Neuronal stem cell (in vitro differentiated cells): ENCODE results near the gene EHMT1.
"Not testable (repeated sequence)": the region's sequence is repeated elsewhere in the genome, so short reads cannot be mapped to it uniquely, and the experiment has no call there.

Experiments
- DNase-seq: peaks from one replicate; pipeline ENCODE4 v3.0.0-alpha.2; 2013; ENCODE audit warnings: low spot score
- H2AFZ ChIP-seq: one replicate; pipeline ENCODE4 v1.6.1; 2013; ENCODE audit warnings: mild to moderate bottlenecking, low read length, inconsistent platforms
- H2AK5ac ChIP-seq: 2 replicates; pipeline ENCODE4 v1.6.1; 2013; ENCODE audit warnings: low read depth, mild to moderate bottlenecking, inconsistent platforms, low read length, moderate library complexity, mixed read lengths
- H2BK120ac ChIP-seq: 2 replicates; pipeline ENCODE4 v1.6.1; 2013; ENCODE audit warnings: low read depth, mild to moderate bottlenecking, inconsistent platforms, low read length, moderate library complexity, mixed read lengths
- H2BK12ac ChIP-seq: one replicate; pipeline ENCODE4 v1.6.1; 2013; ENCODE audit warnings: low read length, inconsistent platforms
- H2BK15ac ChIP-seq: 2 replicates; pipeline ENCODE4 v1.6.1; 2013; ENCODE audit warnings: mild to moderate bottlenecking, low read length, inconsistent platforms, mixed read lengths
- H2BK5ac ChIP-seq: one replicate; pipeline ENCODE4 v1.6.1; 2013; ENCODE audit warnings: inconsistent platforms, mild to moderate bottlenecking, low read length, moderate library complexity
- H3K14ac ChIP-seq: one replicate; pipeline ENCODE4 v1.6.1; 2013; ENCODE audit warnings: low read length, inconsistent platforms
- H3K18ac ChIP-seq: 2 replicates; pipeline ENCODE4 v1.6.1; 2013; ENCODE audit warnings: low read length, inconsistent platforms
- H3K23ac ChIP-seq: 2 replicates; pipeline ENCODE4 v1.6.1; 2013; ENCODE audit warnings: low read depth, mild to moderate bottlenecking, mixed read lengths, low read length, inconsistent platforms; ENCODE audit not compliant: poor library complexity
- H3K27ac ChIP-seq: replicated peaks from 3 replicates; pipeline ENCODE4 v1.5.1; 2013; ENCODE audit warnings: low read length, inconsistent platforms
- H3K27me3 ChIP-seq, 3 experiments: 2 replicates each; pipeline ENCODE4 v1.6.1; 2013; ENCODE audit warnings: low read length in 3 of 3, mild to moderate bottlenecking in 2 of 3, inconsistent platforms in 1 of 3, low read depth in 1 of 3, mixed read lengths in 1 of 3, moderate library complexity in 1 of 3; ENCODE audit not compliant: control insufficient read depth in 3 of 3, insufficient read depth in 3 of 3
- H3K36me3 ChIP-seq, 2 donors: replicated peaks in 1 of 2; 2 replicates each; pipeline ENCODE4 v1.6.1; 2013; ENCODE audit warnings: low read length in 2 of 2; ENCODE audit not compliant: control insufficient read depth in 2 of 2, insufficient read depth in 2 of 2
- H3K4ac ChIP-seq: 2 replicates; pipeline ENCODE4 v1.6.1; 2013; ENCODE audit warnings: inconsistent platforms, mild to moderate bottlenecking, low read length, moderate library complexity
- H3K4me1 ChIP-seq, 2 donors: 1 replicate in 1 of 2; 2 replicates in 1 of 2; pipeline ENCODE4 v1.6.1; 2013; ENCODE audit warnings: low read length in 2 of 2, low read depth in 1 of 2; ENCODE audit not compliant: control insufficient read depth in 2 of 2, insufficient read depth in 1 of 2
- H3K4me2 ChIP-seq: one replicate; pipeline ENCODE4 v1.6.1; 2013; ENCODE audit warnings: mild to moderate bottlenecking, low read length, inconsistent platforms; ENCODE audit not compliant: insufficient read depth, poor library complexity, severe bottlenecking
- H3K4me3 ChIP-seq, 2 donors: 2 replicates each; pipeline ENCODE4 v1.5.1; 2013; ENCODE audit warnings: low read length in 2 of 2, mild to moderate bottlenecking in 2 of 2, inconsistent platforms in 1 of 2, moderate library complexity in 1 of 2
- H3K79me1 ChIP-seq: one replicate; pipeline ENCODE4 v1.6.1; 2013; ENCODE audit warnings: low read depth, mild to moderate bottlenecking, inconsistent platforms, low read length, moderate library complexity
- H3K9ac ChIP-seq: one replicate; pipeline ENCODE4 v1.6.1; 2013; ENCODE audit warnings: mild to moderate bottlenecking, low read depth, low read length, inconsistent platforms; ENCODE audit not compliant: poor library complexity
- H3K9me3 ChIP-seq, 2 donors: replicated peaks in 1 of 2; 2 replicates each; pipeline versions ENCODE3 to v1.6.1; 2013; ENCODE audit warnings: low read length in 2 of 2, mild to moderate bottlenecking in 2 of 2, inconsistent platforms in 1 of 2, low read depth in 1 of 2, mixed read lengths in 1 of 2, moderate library complexity in 1 of 2; ENCODE audit not compliant: control insufficient read depth in 2 of 2, insufficient read depth in 1 of 2
- H4K8ac ChIP-seq: one replicate; pipeline ENCODE4 v1.6.1; 2013; ENCODE audit warnings: low read depth, mild to moderate bottlenecking, inconsistent platforms, low read length, moderate library complexity
- H4K91ac ChIP-seq: one replicate; pipeline ENCODE4 v1.6.1; 2013; ENCODE audit warnings: low read length, low read depth, mild to moderate bottlenecking, inconsistent platforms; ENCODE audit not compliant: poor library complexity
- WGBS, 2 donors: extraction: QIAGEN DNeasy Blood & Tissue Kit; methylation state at CpG; one replicate each; pipeline ENCODE4 v1.1.7; 2013; ENCODE audit warnings: missing lambda C conversion rate in 2 of 2, mixed read lengths in 1 of 2; ENCODE audit not compliant: insufficient read length in 2 of 2, insufficient replicate concordance in 1 of 2; ENCODE audit errors: extremely low coverage in 2 of 2; 5-methylcytosine and 5-hydroxymethylcytosine counted together

EHMT1 gene

DNA sequence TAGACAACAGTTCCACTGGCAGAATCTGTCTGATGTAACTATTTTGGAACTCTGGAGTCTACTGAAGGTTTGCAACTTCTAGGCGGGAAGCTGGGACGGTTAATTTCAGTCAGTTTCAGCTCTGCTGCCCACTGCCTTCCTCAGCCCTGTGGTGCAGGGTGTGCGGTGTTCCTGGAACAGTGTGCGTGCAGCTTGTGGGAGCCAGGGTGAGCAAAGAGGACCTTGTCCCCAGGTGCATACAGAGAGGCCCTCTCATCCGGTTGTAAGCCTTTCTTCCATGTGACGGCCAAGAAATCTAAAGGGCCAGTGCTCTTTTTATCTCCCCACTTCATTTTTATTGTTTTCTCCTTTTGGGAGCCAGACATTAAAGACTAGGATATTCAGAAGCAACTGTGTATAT is 114.6 kb downstream of the EHMT1 start:
- Histone ChIP-seq H2BK5ac (no peak overlapping the region), H3K9me3 (peaks cover 22 to 65% of the 10 kb centered on the region in 2 donors), H3K4me2 (no peak overlapping the region), H3K4me3 (no peak overlapping the region), H2BK120ac (no peak overlapping the region), H3K27me3 (no peaks in the 10 kb centered on the region), H3K27ac (no peak overlapping the region), H3K36me3 (peaks cover 51 to 95% of the 10 kb centered on the region in 2 donors), H2AK5ac (no peak overlapping the region), H3K4ac (no peak overlapping the region), H3K4me1 (no peaks in the 10 kb centered on the region), H2BK15ac (no peak overlapping the region), H2BK12ac (no peak overlapping the region), H4K91ac (no peak overlapping the region), H2AFZ (no peak overlapping the region), H3K18ac (no peak overlapping the region), H3K14ac (no peak overlapping the region), H4K8ac (no peak overlapping the region), H3K23ac (no peak overlapping the region), H3K79me1 (peaks cover 5% of the 10 kb centered on the region), H3K9ac (no peak overlapping the region)
- no CpG with 5 or more reads among the region's 6 CpGs for WGBS, 2 donors
- DNase-seq: no peak

DNA sequence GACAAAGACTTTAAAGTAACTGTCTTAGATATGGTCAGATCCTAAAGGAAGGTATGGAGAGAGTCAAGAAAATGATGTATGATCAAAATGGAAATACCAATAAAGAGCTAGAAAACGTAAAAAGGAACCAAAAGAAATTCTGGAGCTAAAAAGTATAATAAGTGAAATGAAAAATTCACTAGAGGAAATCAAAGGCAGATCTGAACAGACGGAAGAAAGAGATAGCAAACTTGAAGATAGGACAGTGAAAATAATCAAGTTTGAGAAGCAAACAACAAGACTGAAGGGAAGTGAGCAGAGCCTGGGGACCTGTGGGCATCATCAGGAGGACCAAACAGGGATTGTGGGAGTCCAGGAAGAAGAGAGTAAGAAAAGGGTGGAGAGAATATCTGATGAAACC is 115.4 kb downstream of the EHMT1 start:
- H2BK12ac ChIP-seq: no peak overlapping the region
- H2AFZ ChIP-seq: no peak overlapping the region
- no peak for DNase-seq
- no peak overlapping the region for H2BK15ac ChIP-seq
- H3K4ac ChIP-seq: no peak overlapping the region
- no peak overlapping the region for H3K18ac ChIP-seq
- H3K4me2 ChIP-seq: no peak overlapping the region
- peaks cover 5% of the 10 kb centered on the region for H3K79me1 ChIP-seq
- peaks cover 22 to 65% of the 10 kb centered on the region in 2 donors for H3K9me3 ChIP-seq
- WGBS, 2 donors: no CpG with 5 or more reads among the region's 2 CpGs
- no peaks in the 10 kb centered on the region for H3K27me3 ChIP-seq
- peaks cover 47 to 92% of the 10 kb centered on the region in 2 donors for H3K36me3 ChIP-seq
- H2BK5ac ChIP-seq: no peak overlapping the region
- no peak overlapping the region for H3K27ac ChIP-seq
- no peak overlapping the region for H3K4me3 ChIP-seq
- H4K8ac ChIP-seq: no peak overlapping the region
- no peaks in the 10 kb centered on the region for H3K4me1 ChIP-seq
- no peak overlapping the region for H2AK5ac ChIP-seq
- no peak overlapping the region for H3K14ac ChIP-seq
- no peak overlapping the region for H3K23ac ChIP-seq
- no peak overlapping the region for H2BK120ac ChIP-seq
- H3K9ac ChIP-seq: no peak overlapping the region
- H4K91ac ChIP-seq: no peak overlapping the region

DNA sequence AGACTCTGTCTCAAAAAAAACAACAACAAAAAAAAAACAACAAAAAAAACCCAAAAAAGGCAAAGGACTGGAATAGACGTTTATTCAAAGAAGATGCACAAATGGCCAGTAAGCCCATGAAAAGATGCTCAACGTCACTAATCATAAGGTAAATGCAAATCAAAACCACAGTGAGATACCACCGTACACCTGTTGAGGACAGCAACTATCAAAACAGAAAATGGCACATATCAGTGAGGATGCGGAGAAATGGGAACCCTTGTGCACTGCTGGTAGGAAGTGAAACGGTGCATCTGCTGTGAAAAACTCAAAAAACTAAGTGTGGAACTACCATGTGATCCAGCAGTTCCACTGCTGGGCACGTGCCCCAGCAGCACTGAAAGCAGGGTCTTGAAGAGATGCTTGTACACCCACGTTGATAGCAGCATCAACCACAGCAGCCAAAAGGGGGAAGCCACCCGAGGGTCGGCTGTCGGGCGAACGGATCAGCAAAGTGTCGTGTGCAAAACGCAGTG is 119.4 kb downstream of the EHMT1 start:
- no CpG with 5 or more reads among the region's 14 CpGs for WGBS, 2 donors

DNA sequence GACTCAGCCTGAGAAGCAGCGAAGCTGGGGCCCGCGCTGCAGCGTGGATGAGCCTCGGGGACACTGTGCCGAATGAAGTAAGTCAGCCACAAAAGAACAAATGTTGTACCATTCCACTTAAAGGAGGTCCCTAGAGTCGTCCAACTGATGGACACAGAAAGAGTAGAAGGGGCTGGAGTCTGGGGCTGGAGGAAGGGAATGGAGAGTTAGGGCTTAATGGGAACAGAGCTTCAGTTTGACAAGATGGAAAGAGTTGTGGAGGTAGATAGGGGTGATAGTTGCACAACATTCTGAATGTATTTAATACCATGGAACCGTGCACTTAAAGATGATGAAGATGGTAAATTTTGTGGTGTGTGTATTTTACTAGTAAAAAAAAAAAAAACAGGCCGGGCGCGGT is 119.9 kb downstream of the EHMT1 start:
- no CpG with 5 or more reads among the region's 11 CpGs for WGBS, 2 donors
- Histone ChIP-seq H3K27ac (no peak overlapping the region), H2BK5ac (no peak overlapping the region), H3K36me3 (peaks cover 26 to 89% of the 10 kb centered on the region in 2 donors), H3K9me3 (peaks cover 9 to 32% of the 10 kb centered on the region in 2 donors), H3K79me1 (peaks cover 7% of the 10 kb centered on the region), H3K4me1 (no peaks in the 10 kb centered on the region), H2BK12ac (no peak overlapping the region), H3K18ac (no peak overlapping the region), H3K23ac (no peak overlapping the region), H3K4me2 (no peak overlapping the region), H3K4me3 (no peak overlapping the region), H2BK120ac (no peak overlapping the region), H3K9ac (no peak overlapping the region), H4K8ac (no peak overlapping the region), H3K4ac (no peak overlapping the region), H3K14ac (no peak overlapping the region), H3K27me3 (no peaks in the 10 kb centered on the region), H2AK5ac (no peak overlapping the region), H2AFZ (no peak overlapping the region), H4K91ac (no peak overlapping the region), H2BK15ac (no peak overlapping the region)
- DNase-seq: no peak

More for the DNA sequence above, 119.4 kb downstream of the EHMT1 start:
- H3K4me2 ChIP-seq, H2BK12ac ChIP-seq, H3K14ac ChIP-seq, DNase-seq, H3K18ac ChIP-seq, H3K4me1 ChIP-seq, H2BK5ac ChIP-seq, H3K4ac ChIP-seq, H3K23ac ChIP-seq, H4K91ac ChIP-seq, H3K27me3 ChIP-seq, H2AFZ ChIP-seq, H2BK15ac ChIP-seq, H3K79me1 ChIP-seq, H3K4me3 ChIP-seq, H4K8ac ChIP-seq, H2AK5ac ChIP-seq, H3K27ac ChIP-seq, H2BK120ac ChIP-seq, H3K9ac ChIP-seq: not testable (repeated sequence)
- H3K36me3 ChIP-seq: peaks cover 25 to 89% of the 10 kb centered on the region in 2 donors
- H3K9me3 ChIP-seq: peaks cover 12 to 36% of the 10 kb centered on the region in 2 donors
